Esophagus mucosa (tissue), 1 donor: ENCODE measurements around the gene KRT80. TPM values are rescaled to one million over a fixed set of nuclear protein-coding genes. Genes with fewer than 3 reads are reported as not detected.
"Not testable (repeated sequence)": the region's sequence is repeated elsewhere in the genome, so short reads cannot be mapped to it uniquely, and the experiment has no call there.

ENCODE experiments used
- ATAC-seq: fragments of 200-7000 bp; cut with Tn5 transposase; one replicate; pipeline ENCODE4 v1.9.1; 2020
- total RNA-seq: library from RNA; stranded (reverse); gene quantifications from one replicate; pipeline ENCODE4 v1.2.4, GENCODE V29; 2023
- donor health status: DM: yes; HTN: yes; CAD: no.

KRT80 gene
- total RNA-seq = 17.9 TPM

GRCh38 chr12:52191841-52192791 is at the start of gene KRT80:
Gene KRT80 (minus strand): TSS chr12:52192014. CDS start chr12:52191902, 112 bp downstream.
- peak; percentile 87 for ATAC-seq

DNA sequence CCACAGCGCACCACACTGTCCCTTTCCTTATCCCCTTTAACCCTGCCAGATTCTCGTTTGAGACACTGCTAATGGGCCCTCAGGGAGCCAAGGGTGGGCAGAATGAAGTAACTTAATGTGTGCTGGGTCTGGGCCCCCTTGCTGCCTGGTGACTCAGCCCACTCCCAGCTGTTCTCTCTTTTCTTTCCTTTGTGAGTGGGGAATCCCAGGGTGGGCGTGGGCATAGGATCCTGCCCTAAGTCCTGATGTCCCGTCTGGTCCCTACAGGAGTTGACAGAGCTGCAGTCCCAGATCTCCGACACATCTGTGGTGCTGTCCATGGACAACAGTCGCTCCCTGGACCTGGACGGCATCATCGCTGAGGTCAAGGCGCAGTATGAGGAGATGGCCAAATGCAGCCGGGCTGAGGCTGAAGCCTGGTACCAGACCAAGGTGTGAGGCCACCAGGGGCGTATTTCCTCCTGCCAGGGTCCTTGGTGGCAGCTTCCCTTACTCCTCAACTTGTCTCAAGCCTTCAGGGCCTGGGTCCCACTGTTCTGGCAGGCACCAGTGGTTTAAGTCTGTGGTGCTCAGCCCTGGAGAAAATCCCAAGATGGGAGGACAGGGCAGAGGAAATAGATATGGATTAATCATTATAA is 49.5 kb upstream of the KRT80 start:
- ATAC-seq = no peak

DNA sequence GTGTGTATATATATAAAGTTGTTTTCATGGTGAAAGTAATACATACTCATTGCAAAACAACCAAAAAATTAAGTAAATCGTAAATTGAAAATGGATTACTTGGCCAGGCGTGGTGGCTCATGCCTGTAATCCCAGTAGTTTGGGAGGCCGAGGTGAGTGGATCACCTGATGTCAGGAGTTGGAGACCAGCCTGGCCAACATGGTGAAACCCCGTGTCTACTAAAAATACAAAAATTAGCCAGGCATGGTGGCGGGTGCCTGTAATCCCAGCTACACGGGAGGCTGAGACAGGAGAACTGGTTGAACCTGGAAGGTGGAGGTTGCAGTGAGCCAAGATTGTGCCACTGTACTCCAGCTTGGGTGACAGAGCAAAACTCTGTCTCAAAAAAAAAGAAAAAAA is 48.4 kb upstream of the KRT80 start:
- ATAC-seq = not testable (repeated sequence)

GRCh38 chr12:52239767-52240166 is 48.0 kb upstream of the KRT80 start:
- ATAC-seq = no peak

- ATAC-seq = no peak
Observed at GRCh38 chr12:52238916-52239646, 47.3 kb upstream of the KRT80 start.

GRCh38 chr12:52238207-52238840 is 46.5 kb upstream of the KRT80 start:
- no peak for ATAC-seq

GRCh38 chr12:52236386-52237050 is 44.7 kb upstream of the KRT80 start:
- no peak for ATAC-seq

GRCh38 chr12:52235822-52236361 is 44.1 kb upstream of the KRT80 start:
- peak; percentile 80 for ATAC-seq

- no peak for ATAC-seq
Observed at GRCh38 chr12:52235001-52235764, 43.4 kb upstream of the KRT80 start.

GRCh38 chr12:52234223-52234810 is 42.5 kb upstream of the KRT80 start:
- no peak for ATAC-seq

- no peak for ATAC-seq
Observed at GRCh38 chr12:52233462-52234207, 41.8 kb upstream of the KRT80 start.

DNA sequence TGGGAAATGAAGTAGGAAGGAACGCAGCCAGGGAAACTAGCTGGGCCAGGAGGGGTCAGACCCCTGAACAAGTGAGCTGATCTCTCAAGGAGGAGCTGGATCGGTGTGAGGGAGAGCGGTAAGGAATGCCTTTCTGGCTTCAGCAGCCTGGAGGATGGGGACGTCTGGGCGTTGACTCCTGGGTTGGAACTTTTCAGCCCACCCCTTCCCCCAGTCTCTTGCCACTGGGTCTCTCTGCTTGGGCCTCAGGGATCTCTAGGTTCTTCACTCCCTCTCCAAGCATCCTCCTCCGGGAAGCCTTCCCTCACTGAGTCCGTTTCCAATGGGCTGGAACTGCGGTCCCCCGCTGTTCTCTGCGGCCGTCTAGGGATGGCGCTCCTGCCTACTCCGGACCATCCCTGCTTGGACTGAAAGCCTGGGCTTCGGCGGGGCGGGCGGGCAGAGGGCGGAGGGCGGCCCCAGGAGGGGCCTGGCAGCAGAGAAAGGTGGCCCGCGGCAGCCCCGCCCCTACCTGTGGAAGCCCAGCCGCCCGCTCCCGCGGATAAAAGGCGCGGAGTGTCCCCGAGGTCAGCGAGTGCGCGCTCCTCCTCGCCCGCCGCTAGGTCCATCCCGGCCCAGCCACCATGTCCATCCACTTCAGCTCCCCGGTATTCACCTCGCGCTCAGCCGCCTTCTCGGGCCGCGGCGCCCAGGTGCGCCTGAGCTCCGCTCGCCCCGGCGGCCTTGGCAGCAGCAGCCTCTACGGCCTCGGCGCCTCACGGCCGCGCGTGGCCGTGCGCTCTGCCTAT is 41.1 kb upstream of the KRT80 start, which contains the start of gene KRT7:
KRT7 (plus strand) TSS at position 570 of the 788 bp plus-strand sequence; CDS start at position 624, 54 bp downstream.
- peak; percentile 7 for ATAC-seq

- ATAC-seq = no peak
Observed at GRCh38 chr12:52232203-52232673, 40.4 kb upstream of the KRT80 start.

DNA sequence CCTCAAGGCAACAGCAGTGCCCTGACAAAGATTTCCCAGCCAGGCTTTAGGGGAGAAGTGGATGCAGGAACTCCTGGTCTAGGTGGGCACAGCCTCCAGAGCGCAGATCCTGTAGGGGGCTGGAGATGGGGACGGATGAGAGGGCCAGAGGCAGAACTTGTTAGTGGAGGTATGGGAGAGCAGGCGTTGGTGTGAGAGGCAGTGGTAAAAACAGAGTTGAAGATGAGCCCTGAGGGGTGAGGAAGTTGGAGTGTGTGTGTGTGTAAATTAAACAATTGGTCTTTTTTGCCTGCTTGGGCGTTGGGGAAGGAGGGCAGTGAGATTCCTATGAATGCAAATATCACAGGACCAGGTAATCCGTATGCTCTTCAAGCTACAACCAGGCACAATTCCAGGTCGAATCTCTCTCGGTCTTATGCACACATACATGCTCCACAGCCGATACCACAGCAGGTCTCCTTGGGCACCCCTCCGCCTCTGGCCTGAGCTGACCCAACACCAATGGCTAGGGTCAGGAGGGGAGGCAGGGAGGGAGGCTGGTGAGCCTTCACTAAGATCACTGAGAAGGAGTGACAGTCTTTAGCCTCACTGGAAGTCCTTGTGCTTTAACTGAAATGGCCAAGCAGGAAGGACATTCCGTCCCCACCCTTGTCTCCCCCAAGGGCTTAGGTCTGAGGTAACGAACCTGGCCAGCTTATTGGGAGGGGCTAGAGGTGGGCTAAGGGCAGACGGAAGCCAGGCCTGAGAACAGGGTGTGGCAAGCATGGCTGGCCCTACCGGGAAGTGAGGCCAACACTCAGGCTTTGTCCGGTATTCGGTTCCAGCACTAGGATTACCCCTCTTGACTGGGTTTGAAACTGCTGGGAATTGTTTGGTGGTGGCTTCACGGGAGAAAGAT is 39.7 kb upstream of the KRT80 start:
- ATAC-seq = peak; percentile 55

DNA sequence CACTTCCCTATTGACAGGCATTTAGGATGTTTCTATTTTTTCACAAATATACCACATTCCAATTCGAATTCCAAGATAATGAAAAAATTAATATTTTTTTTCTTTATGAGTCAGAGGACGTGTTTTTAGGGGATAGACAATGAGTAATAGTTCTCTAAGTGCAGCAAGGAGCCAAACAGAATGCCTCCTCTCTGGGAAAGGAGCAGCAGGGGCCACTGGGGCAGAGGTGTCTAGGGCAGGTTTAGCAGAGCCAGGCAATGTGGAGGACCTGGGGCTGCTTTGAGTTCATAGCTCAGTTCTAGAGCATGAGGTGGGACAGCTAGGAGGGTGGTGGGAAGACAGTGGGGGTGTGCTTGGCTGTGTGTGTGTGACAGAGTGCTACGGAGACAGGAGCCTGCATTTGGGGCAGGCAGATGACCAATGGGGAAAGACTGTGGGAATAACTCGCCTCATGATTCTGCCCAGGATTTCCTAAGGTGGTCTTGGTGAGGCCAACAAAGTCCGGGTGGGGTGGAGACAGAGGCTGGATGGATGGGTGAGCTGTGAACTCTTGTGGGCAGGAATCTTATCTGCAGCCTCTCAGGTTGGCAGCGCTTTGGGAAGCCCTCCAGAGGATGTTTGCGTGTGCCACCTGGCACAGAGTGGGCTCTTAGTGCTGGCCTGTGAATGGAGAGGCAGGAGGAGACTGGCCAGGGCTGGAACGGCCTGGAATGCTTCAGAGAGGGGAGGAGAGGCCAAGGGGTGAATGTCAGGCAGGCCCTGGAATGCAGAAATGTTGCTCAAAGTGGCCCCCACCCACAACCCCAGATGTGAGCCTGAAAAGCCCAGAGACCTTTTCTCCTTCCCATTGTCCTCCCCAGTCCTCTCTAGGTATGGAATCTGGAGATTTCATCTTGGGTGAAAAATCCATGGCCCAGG is 38.8 kb upstream of the KRT80 start:
- no peak for ATAC-seq

DNA sequence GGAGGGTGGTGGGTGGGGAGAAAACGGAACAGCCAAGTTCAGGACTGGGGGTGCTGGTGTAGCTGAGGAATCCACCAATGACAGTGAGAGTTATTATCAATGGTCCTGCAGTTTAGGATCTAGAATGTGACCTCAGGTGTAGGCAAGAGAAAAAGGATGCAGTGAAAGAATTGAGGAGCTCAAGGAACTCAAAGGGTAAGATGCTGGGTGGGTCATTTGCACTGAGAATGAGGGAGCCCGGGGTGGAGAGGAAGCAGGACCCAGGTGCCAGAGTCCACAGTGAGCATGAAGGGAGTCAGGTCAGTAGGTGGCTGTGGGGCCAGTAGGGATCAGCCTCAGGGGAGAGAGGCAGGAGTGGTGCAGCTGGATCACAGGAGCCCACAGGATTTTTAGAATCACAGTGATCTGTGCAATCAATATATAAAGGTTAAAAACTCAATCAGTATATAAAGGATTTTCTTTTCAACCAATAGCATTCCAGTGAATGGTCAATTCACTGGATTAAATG is 38.1 kb upstream of the KRT80 start:
- ATAC-seq = no peak
